ENCODE measurements around the gene IL32.

- TF ChIP-seq, protein P1, sequence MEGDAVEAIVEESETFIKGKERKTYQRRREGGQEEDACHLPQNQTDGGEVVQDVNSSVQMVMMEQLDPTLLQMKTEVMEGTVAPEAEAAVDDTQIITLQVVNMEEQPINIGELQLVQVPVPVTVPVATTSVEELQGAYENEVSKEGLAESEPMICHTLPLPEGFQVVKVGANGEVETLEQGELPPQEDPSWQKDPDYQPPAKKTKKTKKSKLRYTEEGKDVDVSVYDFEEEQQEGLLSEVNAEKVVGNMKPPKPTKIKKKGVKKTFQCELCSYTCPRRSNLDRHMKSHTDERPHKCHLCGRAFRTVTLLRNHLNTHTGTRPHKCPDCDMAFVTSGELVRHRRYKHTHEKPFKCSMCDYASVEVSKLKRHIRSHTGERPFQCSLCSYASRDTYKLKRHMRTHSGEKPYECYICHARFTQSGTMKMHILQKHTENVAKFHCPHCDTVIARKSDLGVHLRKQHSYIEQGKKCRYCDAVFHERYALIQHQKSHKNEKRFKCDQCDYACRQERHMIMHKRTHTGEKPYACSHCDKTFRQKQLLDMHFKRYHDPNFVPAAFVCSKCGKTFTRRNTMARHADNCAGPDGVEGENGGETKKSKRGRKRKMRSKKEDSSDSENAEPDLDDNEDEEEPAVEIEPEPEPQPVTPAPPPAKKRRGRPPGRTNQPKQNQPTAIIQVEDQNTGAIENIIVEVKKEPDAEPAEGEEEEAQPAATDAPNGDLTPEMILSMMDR (IDR thresholded peaks at IDR 0.05), result no peak
- no peak for TF ChIP-seq POLR2A (IDR thresholded peaks at IDR 0.05)
Observed at GRCh38 chr16:3022684-3023414, 42.6 kb upstream of the IL32 start.

Data from Peyer's patch (tissue), 4 donors.